K562 (cell line): ENCODE results near the gene HYOU1. TPM values are rescaled to one million over a fixed set of nuclear protein-coding genes. Genes with fewer than 3 reads are reported as not detected.

ENCODE experiments used
- ATF4 ChIP-seq: fragments of 450-650 bp; formaldehyde crosslinking; IDR thresholded peaks from 2 replicates; pipeline ENCODE4 v1.4.0; 2022; ENCODE audit warnings: mild to moderate bottlenecking, moderate library complexity
- CBFA2T2 ChIP-seq: fragments of 450-650 bp; conservative IDR thresholded peaks from 2 replicates; pipeline ENCODE4 v1.6.1; 2017; ENCODE audit warnings: mild to moderate bottlenecking
- CREBBP ChIP-seq: IDR thresholded peaks from one replicate; pipeline ENCODE4 v1.6.1; 2012; ENCODE audit warnings: low read depth, mild to moderate bottlenecking, control low read depth, inconsistent platforms, low read length
- CXXC5 ChIP-seq: fragments of 250-450 bp; sonication (Bioruptor Pico); IDR thresholded peaks from 2 replicates; pipeline ENCODE4 v1.8.0; 2022; ENCODE audit warnings: inconsistent platforms, mild to moderate bottlenecking, moderate library complexity
- DLX4 ChIP-seq: fragments of 250-450 bp; sonication (Bioruptor Pico); IDR thresholded peaks from 2 replicates; pipeline ENCODE4 v1.6.1; 2021; ENCODE audit warnings: mild to moderate bottlenecking
- ETV6 ChIP-seq, 3 experiments: fragments of 150-350 bp in 1 of 3; sonication (generic) in 1 of 3; formaldehyde crosslinking in 1 of 3; IDR thresholded peaks; 2 replicates each; pipeline versions ENCODE4 v1.6.1 to v1.8.0; 2014 to 2022; ENCODE audit warnings: borderline replicate concordance in 2 of 3, low read depth in 2 of 3, antibody characterized with exemption in 1 of 3, low read length in 1 of 3, mild to moderate bottlenecking in 1 of 3, missing genetic modification reagents in 1 of 3
- FOXJ3 ChIP-seq: sonication (generic); formaldehyde crosslinking; IDR thresholded peaks from 2 replicates; pipeline ENCODE4 v1.4.0; 2020; ENCODE audit warnings: mild to moderate bottlenecking, missing genetic modification reagents
- FOXK1 ChIP-seq: sonication (generic); formaldehyde crosslinking; IDR thresholded peaks from 2 replicates; pipeline ENCODE4 v1.8.0; 2022; ENCODE audit warnings: missing genetic modification reagents, mild to moderate bottlenecking, borderline replicate concordance
- HOMEZ ChIP-seq: fragments of 250-450 bp; sonication (Bioruptor Pico); IDR thresholded peaks from 2 replicates; pipeline ENCODE4 v1.4.0; 2020; ENCODE audit warnings: mild to moderate bottlenecking, moderate library complexity
- L3MBTL2 ChIP-seq: fragments of 450-650 bp; IDR thresholded peaks from 2 replicates; pipeline ENCODE4 v1.6.1; 2016; ENCODE audit warnings: mild to moderate bottlenecking, moderate library complexity
- MAFK ChIP-seq: IDR thresholded peaks from 2 replicates; pipeline ENCODE4 v1.6.1; 2011; ENCODE audit warnings: low read length, improper control_type of control experiment
- MAZ ChIP-seq, 2 experiments: fragments of 450-650 bp in 1 of 2; sonication (generic) in 1 of 2; formaldehyde crosslinking; IDR thresholded peaks in 1 of 2; conservative IDR thresholded peaks in 1 of 2; 2 replicates each; pipeline versions ENCODE4 v1.4.0 to v1.5.0; 2020; ENCODE audit warnings: mild to moderate bottlenecking in 1 of 2, missing genetic modification reagents in 1 of 2
- NFYB ChIP-seq: IDR thresholded peaks from 2 replicates; pipeline ENCODE4 v1.6.1; 2011; ENCODE audit warnings: mild to moderate bottlenecking, moderate library complexity; ENCODE audit not compliant: insufficient read length; ENCODE audit errors: extremely low read depth
- SFPQ ChIP-seq: fragments of 200-400 bp; formaldehyde crosslinking; IDR thresholded peaks from 2 replicates; pipeline ENCODE4 v1.6.1; 2017; ENCODE audit warnings: mild to moderate bottlenecking, low read depth, low read length, moderate library complexity
- SMC3 ChIP-seq: conservative IDR thresholded peaks from 2 replicates; pipeline ENCODE4 v1.6.1; 2011; ENCODE audit warnings: low read depth, low read length, improper control_type of control experiment; ENCODE audit not compliant: insufficient read depth
- SP1 ChIP-seq: sonication (generic); formaldehyde crosslinking; IDR thresholded peaks from 2 replicates; pipeline ENCODE4 v1.8.1; 2022; ENCODE audit warnings: mild to moderate bottlenecking, missing genetic modification reagents
- ZC3H8 ChIP-seq: fragments of 450-650 bp; IDR thresholded peaks from 2 replicates; pipeline ENCODE4 v1.6.1; 2017
- ZFP36 ChIP-seq: fragments of 150-350 bp; IDR thresholded peaks from 2 replicates; pipeline ENCODE4 v1.6.1; 2018; ENCODE audit warnings: low read length, low read depth; ENCODE audit not compliant: partially characterized antibody
- ZNF140 ChIP-seq: fragments of 250-450 bp; sonication (Bioruptor Pico); IDR thresholded peaks from 2 replicates; pipeline ENCODE4 v1.8.0; 2021; ENCODE audit warnings: moderate library complexity, mild to moderate bottlenecking, inconsistent platforms
- ZNF398 ChIP-seq: fragments of 250-450 bp; sonication (Bioruptor Pico); IDR thresholded peaks from 2 replicates; pipeline ENCODE4 v1.8.0; 2021; ENCODE audit warnings: moderate library complexity, mild to moderate bottlenecking, inconsistent platforms
- ZSCAN29 ChIP-seq: fragments of 450-650 bp; IDR thresholded peaks from 2 replicates; pipeline ENCODE4 v1.6.1; 2017
- polyA plus RNA-seq, 8 experiments: library from polyadenylated mRNA; depleted of rRNA in 4 of 8; stranded (reverse) in 5 of 8; unstranded in 3 of 8; fragments of >200 nt; fragmentation: Nextera tagmentation in 2 of 8; fragmentation: Illumina TruSeq in 1 of 8; extraction: Ambion mirVana in 2 of 8; extraction: Trizol in 1 of 8; gene quantifications; 2 replicates each; pipeline versions ENCODE4 v1.2.1 to v1.2.3, GENCODE V29; 2011 to 2014; ENCODE audit warnings: inconsistent platforms in 1 of 8, missing spikeins in 1 of 8
- total RNA-seq, 7 experiments: library from RNA; depleted of rRNA in 6 of 7; stranded (reverse); fragments of >200 nt in 6 of 7; fragmentation: Illumina TruSeq in 2 of 7; extraction: Trizol in 2 of 7; gene quantifications; 2 replicates each; pipeline versions ENCODE4 v1.2.1 to v1.2.3, GENCODE V29; 2011 to 2021; ENCODE audit warnings: low replicate concordance in 1 of 7

HYOU1 gene
- total and polyA plus RNA-seq, 9 of the 15 experiments (the other 6 are each of a cell fraction or from before 2014, with no cell fraction given), result 19.5 to 197 (median 128) TPM

- TF ChIP-seq ATF4 (CRISPR knock-in tag), result 0 out of 2 replicates have a peak, but pooled peaks have one; percentile 39
- TF ChIP-seq ETV6 (IDR thresholded peaks at IDR 0.05; ENCODE audit: borderline replicate concordance in 1 of 2, low read depth in 2 of 2, low read length in 1 of 2), result no peak
- TF ChIP-seq ETV6 (CRISPR knock-in tag; IDR thresholded peaks at IDR 0.05; ENCODE audit: borderline replicate concordance), result no peak
- TF ChIP-seq ZNF398, result no peak
- TF ChIP-seq FOXJ3 (CRISPR knock-in tag), result no peak
- TF ChIP-seq ZFP36, result no peak
- peak; percentile 79 for TF ChIP-seq CXXC5 (CRISPR knock-in tag)
- no peak for TF ChIP-seq CREBBP
- no peak for TF ChIP-seq MAFK
- no peak for TF ChIP-seq CBFA2T2
- peak; percentile 91 for TF ChIP-seq L3MBTL2
- peak; percentile 58 to 73 for TF ChIP-seq MAZ (CRISPR knock-in tag; conservative IDR thresholded peaks at IDR 0.05 in 1 of 2, IDR thresholded peaks at IDR 0.05 in 1 of 2)
- TF ChIP-seq ZSCAN29, result peak; percentile 93
- TF ChIP-seq HOMEZ (CRISPR knock-in tag), result no peak
- no peak for TF ChIP-seq ZNF140 (CRISPR knock-in tag)
- peak; percentile 77 for TF ChIP-seq NFYB
- TF ChIP-seq SMC3, result no peak
- no peak for TF ChIP-seq SFPQ
- no peak for TF ChIP-seq FOXK1 (CRISPR knock-in tag)
- peak; percentile 66 for TF ChIP-seq SP1 (CRISPR knock-in tag)
- TF ChIP-seq DLX4, result no peak
- no peak for TF ChIP-seq ZC3H8
Observed at GRCh38 chr11:119084663-119085436, 27.8 kb upstream of the HYOU1 start, which contains the start of gene HMBS (continued).
